HG03159 (cell line): ENCODE measurements around the gene PRL.

Experiments
- ATAC-seq: cut with Tn5 transposase; IDR thresholded peaks from one replicate; pipeline ENCODE4 v1.9.1; 2021; ENCODE audit warnings: mild to moderate bottlenecking, moderate library complexity; ENCODE audit not compliant: unreplicated experiment

PRL gene

GRCh38 chr6:22237526-22237925 is 59.3 kb downstream of the PRL start:
- no peak for ATAC-seq
